Right cardiac atrium (tissue), 5 donors: ENCODE data around the gene FLT3. TPM values are rescaled to one million over a fixed set of nuclear protein-coding genes. Genes with fewer than 3 reads are reported as not detected.
A peak's percentile ranks its signal among the peaks of the same experiment; 100 is the strongest.

ENCODE experiments used
- ATAC-seq, 2 donors: fragments of 200-7000 bp; cut with Tn5 transposase; one replicate each; pipeline versions ENCODE4 v1.8.0 to v1.9.1; 2020; ENCODE audit warnings: moderate library complexity in 2 of 2, mild to moderate bottlenecking in 1 of 2
- DNase-seq, 3 donors: peaks; one replicate each; pipeline ENCODE4 v3.0.0-alpha.2; 2020
- H3K27ac ChIP-seq: one replicate; pipeline ENCODE4 v1.5.1; 2013; ENCODE audit warnings: mild to moderate bottlenecking, low read length, control low read depth, moderate library complexity
- H3K27me3 ChIP-seq: one replicate; pipeline ENCODE4 v1.6.1; 2013; ENCODE audit not compliant: control insufficient read depth, insufficient read depth
- H3K4me1 ChIP-seq: one replicate; pipeline ENCODE4 v1.6.1; 2013; ENCODE audit warnings: low read length; ENCODE audit not compliant: control insufficient read depth, insufficient read depth
- H3K4me3 ChIP-seq: one replicate; pipeline ENCODE4 v1.5.1; 2013; ENCODE audit warnings: low read length, control low read depth
- H3K9me3 ChIP-seq: one replicate; pipeline ENCODE4 v1.6.1; 2013; ENCODE audit warnings: low read length; ENCODE audit not compliant: control insufficient read depth
- WGBS: extraction: QIAGEN DNeasy Blood & Tissue Kit; methylation state at CpG from one replicate; pipeline ENCODE4 v1.1.7; 2013; 5-methylcytosine and 5-hydroxymethylcytosine counted together
- intact Hi-C, 4 donors: fragments of 100-400 bp; cut with DNase I; formaldehyde crosslinking; loops; one replicate each; pipeline versions ENCODE4 v1.11.0 to v1.14.0; 2022 to 2023
- polyA plus RNA-seq: library from polyadenylated mRNA; stranded (reverse); fragments of 200-250 nt; gene quantifications from one replicate; pipeline ENCODE4 v1.2.3, GENCODE V29; 2013
- total RNA-seq, 4 donors: library from RNA; stranded (reverse); fragmentation: NEBNext Ultra II Directional; extraction: Animal tissue kit (Norgen Biotek cat#: 25700); gene quantifications; one replicate each; pipeline ENCODE4 v1.2.1, GENCODE V29; 2021
- donor health status: healthy with polysubstance abuse.
- donor health status: DM: no; HTN: yes; CAD: no.
- donor health status: DM: no; HTN: no; CAD: no.
- donor health status: DM: no; HTN: yes; CAD: no; lungs with severe emphysema.
- donor health status: DM: yes; HTN: yes; CAD: no.

FLT3 gene
- total and polyA plus RNA-seq, 5 donors = 0.09 to 0.37 (median 0.12) TPM; not detected in 1

DNA sequence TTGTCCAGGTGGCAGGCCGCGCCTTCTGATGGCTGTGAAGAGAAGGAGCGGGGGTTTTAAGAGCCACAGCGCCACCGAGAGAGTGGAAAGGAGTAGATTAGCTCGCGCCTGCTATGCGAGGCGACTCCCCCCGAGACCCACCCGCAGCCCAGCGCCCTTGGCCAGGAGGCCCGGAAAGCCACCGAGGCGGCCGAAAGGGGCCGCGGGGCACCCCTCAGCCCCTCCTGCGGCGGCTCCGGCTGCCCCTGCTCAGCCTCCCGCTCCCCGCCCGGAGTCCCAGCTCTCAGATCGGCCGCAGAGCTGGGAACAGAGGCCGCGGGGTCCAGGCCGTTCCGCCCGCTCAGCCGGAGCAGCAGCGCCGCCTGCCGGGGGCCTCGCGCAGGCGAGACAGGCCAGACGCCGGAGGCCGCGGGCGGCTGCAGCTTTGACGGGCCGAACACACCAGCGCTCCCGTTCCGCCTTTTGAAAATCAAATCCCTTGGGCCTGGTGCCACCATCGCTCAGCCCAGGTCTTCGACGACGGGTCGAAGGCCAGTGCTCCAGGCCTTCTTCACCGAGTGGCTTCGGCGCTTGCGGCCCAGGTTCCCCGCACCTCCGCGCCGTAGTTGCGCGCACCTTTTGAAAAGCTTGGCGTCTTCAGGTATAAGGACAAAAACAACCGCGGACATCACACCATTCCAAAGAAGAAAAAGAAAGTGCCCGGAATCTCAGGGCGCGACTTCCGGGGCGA lies 146.5 kb downstream of the FLT3 start:
- DNase-seq = peak; percentile 70 to 90 (median 88)
- Histone ChIP-seq H3K27ac (no peak overlapping the region), H3K4me1 (no peaks in the 10 kb centered on the region), H3K27me3 (no peaks in the 10 kb centered on the region), H3K4me3 (peak overlapping the region; percentile 52), H3K9me3 (no peaks in the 10 kb centered on the region)
- WGBS = 3% methylated on average over 71 of the region's 71 CpGs
- peak; percentile 97 to 98 for ATAC-seq
- intact Hi-C loops = no loop called here

Other genes with a start within 250 kb of the FLT3 start
- not detected for gene PDX1, start 180.6 kb downstream of the FLT3 start, total RNA-seq
- gene PDX1, start 180.6 kb downstream of the FLT3 start, polyA plus RNA-seq = not detected
- not detected for gene CDX2, start 131.3 kb downstream of the FLT3 start, total RNA-seq
- gene CDX2, start 131.3 kb downstream of the FLT3 start, polyA plus RNA-seq = not detected
- gene URAD, start 111.9 kb downstream of the FLT3 start, total RNA-seq = not detected
- not detected for gene URAD, start 111.9 kb downstream of the FLT3 start, polyA plus RNA-seq
- gene PAN3, start 38.0 kb upstream of the FLT3 start, total RNA-seq = 10 to 100 TPM; 12.4 to 14.6 (median 12.9) TPM
- 4.9 TPM for gene PAN3, start 38.0 kb upstream of the FLT3 start, polyA plus RNA-seq